NCI-H82 treated with DMSO at 0.1 percent for 48 hours (cell line): ENCODE results near the gene TMEM59L.
"Not testable (repeated sequence)": the region's sequence is repeated elsewhere in the genome, so short reads cannot be mapped to it uniquely, and the experiment has no call there.

Experiments
- DNase-seq: peaks from one replicate; lab custom pipeline; 2025; ENCODE audit not compliant: unreplicated experiment; lab: John Stamatoyannopoulos, UW

TMEM59L gene

GRCh38 chr19:18594096-18594823 is 18.4 kb upstream of the TMEM59L start:
- peak; percentile 56 for DNase-seq

GRCh38 chr19:18594824-18595373 is 17.8 kb upstream of the TMEM59L start:
- DNase-seq = peak; percentile 56

- DNase-seq = no peak
Measured at GRCh38 chr19:18595475-18595874, 17.2 kb upstream of the TMEM59L start.

- peak; percentile 84 for DNase-seq
Measured at GRCh38 chr19:18596752-18597157, 15.9 kb upstream of the TMEM59L start.

GRCh38 chr19:18597809-18598660 is 14.6 kb upstream of the TMEM59L start:
- peak; percentile 67 for DNase-seq

- DNase-seq = no peak
Measured at GRCh38 chr19:18599485-18599884, 13.2 kb upstream of the TMEM59L start.

- not testable (repeated sequence) for DNase-seq
Measured at GRCh38 chr19:18600692-18601397, 11.8 kb upstream of the TMEM59L start.

- DNase-seq = no peak
Measured at GRCh38 chr19:18601875-18602274, 10.8 kb upstream of the TMEM59L start.

- DNase-seq = peak; percentile 15
Measured at GRCh38 chr19:18603255-18603957, 9.3 kb upstream of the TMEM59L start.

- DNase-seq = no peak
Measured at GRCh38 chr19:18603958-18604819, 8.5 kb upstream of the TMEM59L start.

- DNase-seq = no peak
Measured at GRCh38 chr19:18604820-18605159, 7.9 kb upstream of the TMEM59L start.

- no peak for DNase-seq
Measured at GRCh38 chr19:18605196-18605545, 7.5 kb upstream of the TMEM59L start.

- DNase-seq = no peak
Measured at GRCh38 chr19:18605546-18606280, 7.0 kb upstream of the TMEM59L start.

- DNase-seq = no peak
Measured at GRCh38 chr19:18606281-18607225, 6.1 kb upstream of the TMEM59L start, which contains the start of gene CRLF1. TSS of gene CRLF1 (minus strand) at chr19:18606799. CDS start at chr19:18606656, 143 bp downstream.

GRCh38 chr19:18607226-18608101 is 5.2 kb upstream of the TMEM59L start:
- DNase-seq = no peak

- DNase-seq = no peak
Measured at GRCh38 chr19:18608102-18608804, 4.4 kb upstream of the TMEM59L start.
